ENCODE results near the gene ANAPC2.

Gene ANAPC2

DNA sequence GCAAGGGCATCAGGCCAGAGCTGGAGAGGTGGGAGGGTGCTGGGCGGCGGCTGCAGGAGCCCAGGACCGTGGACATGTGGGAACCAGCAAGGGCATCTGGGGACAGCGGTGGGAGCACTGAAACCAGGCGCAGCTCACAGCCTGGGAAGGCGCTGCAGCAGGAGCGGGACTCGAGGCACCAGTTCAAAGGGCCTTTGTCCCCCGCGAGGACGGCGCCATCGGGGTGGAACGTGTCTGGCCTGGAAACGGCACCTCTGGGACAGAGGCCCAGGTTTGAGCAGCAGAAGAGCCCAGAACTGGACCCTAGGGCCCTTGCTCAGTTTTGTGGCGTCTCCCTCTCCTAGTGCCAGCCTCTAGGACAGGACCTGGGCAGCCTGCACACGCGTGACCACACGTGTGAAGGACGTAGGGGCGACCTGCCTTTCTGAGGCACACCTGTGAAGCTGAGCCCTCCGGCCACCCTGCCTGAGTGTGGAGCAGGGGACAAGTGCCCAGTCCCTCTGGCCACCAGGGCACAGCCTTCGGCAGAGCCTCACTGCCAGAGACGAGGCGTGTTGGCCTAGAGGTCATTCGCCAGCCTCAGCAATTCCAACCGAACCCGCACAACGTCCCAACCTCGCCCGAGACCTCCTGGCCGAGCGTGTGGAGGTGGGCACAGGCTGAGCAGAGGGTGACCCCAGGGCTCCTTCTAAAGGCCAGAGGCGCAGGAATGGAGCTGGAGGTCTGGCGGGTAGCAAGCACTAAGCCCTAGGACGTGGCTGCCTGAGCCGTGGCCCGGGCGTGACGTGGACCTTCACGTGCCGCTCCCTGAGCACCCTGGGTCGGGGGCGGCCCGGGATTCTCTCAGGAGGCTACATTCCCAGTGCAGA, 14.3 kb downstream of the ANAPC2 start:
- no peak for DNase-seq

GRCh38 chr9:137172901-137173795, 15.2 kb downstream of the ANAPC2 start:
- DNase-seq, result no peak

- no peak for DNase-seq
These were observed 17.0 kb downstream of the ANAPC2 start for GRCh38 chr9:137171149-137171900.

DNA sequence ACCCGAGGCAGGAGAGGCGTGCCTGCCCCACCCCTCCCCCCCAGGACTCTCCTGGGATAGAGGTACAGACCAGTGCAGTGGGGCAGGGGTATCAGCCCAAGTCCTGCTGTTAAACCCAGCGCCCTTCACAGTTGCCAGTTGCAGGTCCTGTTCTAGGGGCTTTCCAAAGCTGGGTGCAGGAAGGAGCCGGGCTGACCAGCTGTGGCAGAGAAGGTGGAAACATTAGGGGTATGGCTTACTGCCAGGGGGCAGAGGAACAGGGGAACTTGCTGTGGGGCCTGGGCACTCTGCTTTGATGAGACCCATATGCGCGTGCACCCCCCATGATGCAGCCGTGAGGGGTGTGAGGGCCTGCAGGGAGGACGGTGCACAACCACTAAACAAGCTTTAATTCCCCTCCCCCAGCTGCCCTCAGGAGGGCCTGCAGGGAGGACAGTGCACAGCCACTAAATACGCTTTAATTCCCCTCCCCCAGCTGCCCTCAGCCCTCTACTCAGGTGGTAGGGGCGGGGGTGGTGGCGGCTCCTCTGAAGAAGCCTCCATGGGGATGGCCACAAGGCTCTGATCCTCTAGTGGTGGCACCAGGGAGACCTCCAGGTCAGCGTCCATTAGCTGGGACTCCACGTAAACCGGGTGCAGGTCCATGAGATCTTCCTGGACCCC, 17.7 kb downstream of the ANAPC2 start:
- DNase-seq, result no peak

GRCh38 chr9:137169896-137170358, 18.4 kb downstream of the ANAPC2 start, which contains the start of gene LRRC26:
LRRC26 (minus strand) TSS chr9:137170051; CDS start chr9:137169943, 108 bp downstream.
- DNase-seq, result no peak

- no peak for DNase-seq
These were observed 19.2 kb downstream of the ANAPC2 start for GRCh38 chr9:137168904-137169856.

GRCh38 chr9:137168573-137168903, 19.8 kb downstream of the ANAPC2 start:
- no peak for DNase-seq

GRCh38 chr9:137167747-137168572, 20.4 kb downstream of the ANAPC2 start:
- DNase-seq, result no peak

DNA sequence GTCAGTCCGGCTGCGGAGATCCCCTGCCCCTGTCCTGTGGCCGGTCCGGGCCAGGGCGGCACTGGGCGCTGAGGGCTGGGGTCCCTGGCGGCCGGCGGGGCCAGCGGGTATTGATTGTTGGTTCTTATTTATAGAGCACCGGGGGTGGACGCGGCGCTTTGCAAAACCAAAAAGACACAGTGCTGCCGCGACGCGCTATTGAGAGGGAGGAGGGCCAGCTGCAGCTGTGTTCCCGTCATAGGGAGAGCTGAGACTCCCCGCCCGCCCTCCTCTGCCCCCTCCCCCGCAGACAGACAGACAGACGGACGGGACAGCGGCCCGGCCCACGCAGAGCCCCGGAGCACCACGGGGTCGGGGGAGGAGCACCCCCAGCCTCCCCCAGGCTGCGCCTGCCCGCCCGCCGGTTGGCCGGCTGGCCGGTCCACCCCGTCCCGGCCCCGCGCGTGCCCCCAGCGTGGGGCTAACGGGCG, 21.0 kb downstream of the ANAPC2 start:
- no peak for DNase-seq

DNA sequence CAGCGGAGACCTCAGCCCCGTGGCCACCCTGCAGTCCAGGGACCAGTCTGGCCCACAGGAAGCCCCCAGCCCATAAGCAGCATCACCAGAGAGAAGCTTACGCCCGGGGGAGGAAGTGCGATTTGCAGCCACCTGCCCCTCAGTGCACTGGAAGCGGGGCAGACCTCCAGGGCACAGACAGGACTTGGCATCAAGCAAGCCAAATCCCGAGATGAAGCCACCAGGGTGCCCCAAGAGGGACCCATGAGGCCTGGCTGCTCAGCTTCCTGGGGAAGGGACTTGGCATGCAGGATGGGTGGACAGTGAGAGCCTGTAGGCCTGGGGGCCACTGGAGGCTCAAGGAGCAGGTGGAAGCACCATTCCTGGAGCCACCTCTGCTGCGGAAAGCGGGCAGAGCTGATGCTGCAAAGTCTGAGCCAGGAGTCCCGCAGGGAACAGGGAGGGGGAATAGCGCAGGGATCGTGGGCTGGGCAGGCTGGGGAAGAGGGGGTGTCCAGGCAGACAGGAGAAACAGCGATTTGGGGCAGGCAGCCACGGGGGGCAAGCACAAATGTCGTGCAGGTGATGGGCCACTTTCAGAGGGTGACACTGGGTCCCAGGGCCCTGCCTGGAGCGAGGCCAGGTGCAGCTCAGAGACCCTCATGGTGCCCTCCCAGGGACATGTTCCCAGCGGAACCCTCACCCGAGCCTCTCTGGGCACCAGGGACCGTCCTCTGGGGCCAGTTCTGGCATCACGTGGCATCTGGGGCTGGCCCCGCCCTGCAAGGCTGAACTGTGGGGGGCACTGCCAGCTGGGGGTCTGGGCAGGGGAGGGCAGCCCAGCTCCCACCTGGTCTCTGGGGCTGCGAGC, 21.8 kb downstream of the ANAPC2 start:
- DNase-seq, result no peak

- no peak for DNase-seq
These were observed 23.0 kb downstream of the ANAPC2 start for GRCh38 chr9:137165250-137165836.

DNA sequence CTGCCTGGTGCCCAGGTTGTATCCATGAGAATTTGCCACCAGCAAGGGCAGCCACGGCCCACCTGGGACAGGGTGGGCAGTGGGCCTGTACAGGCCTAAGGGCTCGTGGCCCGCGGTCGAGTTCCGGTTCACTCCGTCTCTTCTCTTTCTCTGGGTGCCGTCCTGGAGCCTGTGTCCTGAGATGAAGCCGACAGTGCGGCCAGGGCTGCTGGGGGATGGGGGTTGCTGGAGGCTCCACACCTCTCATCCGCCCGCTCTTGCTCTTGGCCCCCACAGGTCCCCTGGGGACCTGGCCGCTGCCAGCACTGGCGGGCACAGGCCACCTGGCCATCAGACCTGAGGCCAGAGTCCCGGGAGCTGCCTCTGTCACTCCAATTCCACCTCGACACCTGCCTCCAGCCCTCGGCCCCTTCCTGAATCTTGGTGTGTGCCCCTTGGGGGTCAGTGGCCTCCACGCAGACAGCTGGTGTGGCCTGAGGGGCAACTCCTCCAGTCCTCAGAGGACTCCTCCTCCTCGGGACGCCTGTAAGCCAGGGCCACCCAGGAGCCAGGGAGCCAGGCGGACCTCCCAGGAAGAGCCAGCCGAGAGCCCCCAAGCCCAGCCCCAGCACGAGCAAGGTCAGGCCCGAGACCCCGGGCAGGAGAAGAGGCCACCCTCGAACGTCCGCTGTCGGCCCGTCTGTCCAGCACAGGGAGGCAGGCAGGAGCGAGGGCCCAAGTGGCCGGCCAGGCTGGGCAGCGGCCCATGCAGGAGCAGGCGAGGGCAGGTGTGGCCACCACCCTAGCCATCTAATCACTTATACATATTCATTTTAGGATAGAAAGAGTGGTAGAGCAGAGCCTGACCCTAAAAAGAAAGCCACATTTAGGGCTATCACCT, 23.8 kb downstream of the ANAPC2 start:
- no peak for DNase-seq

- no peak for DNase-seq
These were observed 24.6 kb downstream of the ANAPC2 start for GRCh38 chr9:137163805-137164204.

DNA sequence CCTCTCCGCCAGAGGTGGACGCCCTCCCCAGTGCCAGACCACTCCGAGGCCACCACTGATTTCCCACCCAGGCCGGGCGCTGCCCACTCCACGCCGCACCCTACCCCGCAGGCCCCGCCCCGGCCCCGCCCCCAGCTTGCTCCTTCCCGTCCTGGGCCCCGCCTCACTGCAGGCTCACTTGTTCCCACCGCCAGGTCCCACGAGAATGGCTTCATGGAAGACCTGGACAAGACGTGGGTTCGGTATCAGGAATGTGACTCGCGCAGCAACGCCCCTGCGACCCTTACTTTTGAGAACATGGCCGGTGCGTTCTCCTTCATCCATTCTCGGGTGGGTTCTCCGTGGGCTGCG, 25.0 kb downstream of the ANAPC2 start:
- DNase-seq, result no peak

DNA sequence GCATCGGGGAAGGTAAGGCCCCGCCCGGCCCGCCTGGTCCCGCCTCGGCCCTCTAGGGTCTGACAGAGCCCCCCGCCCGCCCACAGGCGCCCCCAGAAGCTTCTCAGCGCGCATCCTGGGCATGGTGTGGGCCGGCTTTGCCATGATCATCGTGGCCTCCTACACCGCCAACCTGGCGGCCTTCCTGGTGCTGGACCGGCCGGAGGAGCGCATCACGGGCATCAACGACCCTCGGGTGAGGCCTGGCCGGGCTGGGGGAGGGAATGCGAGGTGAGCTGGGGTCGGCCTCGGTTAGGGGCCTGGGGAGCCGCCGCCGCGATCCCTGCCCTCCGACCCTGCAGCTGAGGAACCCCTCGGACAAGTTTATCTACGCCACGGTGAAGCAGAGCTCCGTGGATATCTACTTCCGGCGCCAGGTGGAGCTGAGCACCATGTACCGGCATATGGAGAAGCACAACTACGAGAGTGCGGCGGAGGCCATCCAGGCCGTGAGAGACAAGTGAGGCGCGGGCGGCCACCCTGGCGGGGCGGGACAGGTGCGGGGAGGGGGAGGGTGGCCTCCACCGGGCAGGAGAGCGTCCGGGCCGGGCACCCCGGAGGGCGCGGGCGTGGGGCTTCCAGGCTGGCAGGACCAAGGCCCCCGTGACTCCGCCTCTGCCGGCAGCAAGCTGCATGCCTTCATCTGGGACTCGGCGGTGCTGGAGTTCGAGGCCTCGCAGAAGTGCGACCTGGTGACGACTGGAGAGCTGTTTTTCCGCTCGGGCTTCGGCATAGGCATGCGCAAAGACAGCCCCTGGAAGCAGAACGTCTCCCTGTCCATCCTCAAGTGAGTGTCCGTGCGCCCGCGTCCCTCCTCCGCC, 25.6 kb downstream of the ANAPC2 start:
- peak; percentile 10 for DNase-seq

- DNase-seq, result no peak
These were observed 26.5 kb downstream of the ANAPC2 start for GRCh38 chr9:137161558-137162486.

All from activated naive CD4-positive, alpha-beta T cell treated with Interleukin-2 at 50 U/mL for 16 hours (primary cell).